Adrenal gland (tissue), 12 donors: ENCODE measurements around the gene ITGA3. TPM values are rescaled to one million over a fixed set of nuclear protein-coding genes. Genes with fewer than 3 reads are reported as not detected.

Source experiments
- DNase-seq, 7 donors: peaks; one replicate each; pipeline ENCODE4 v3.0.0-alpha.2; 2019 to 2020
- H3K27ac ChIP-seq, 5 donors: fragments of 200-600 bp; sonication (generic) in 4 of 5; 1 replicate in 3 of 5; 2 replicates in 2 of 5; pipeline versions ENCODE4 v1.5.1 to v1.8.0; 2016 to 2020; ENCODE audit warnings: mild to moderate bottlenecking in 1 of 5
- H3K27me3 ChIP-seq: fragments of 200-600 bp; 2 replicates; pipeline ENCODE4 v1.8.0; 2021
- H3K36me3 ChIP-seq, 2 donors: fragments of 200-600 bp; replicated peaks in 1 of 2; 1 replicate in 1 of 2; 2 replicates in 1 of 2; pipeline versions ENCODE4 v1.5.1 to v1.8.0; 2018 to 2022
- H3K4me1 ChIP-seq, 2 donors: fragments of 200-600 bp; replicated peaks in 1 of 2; 1 replicate in 1 of 2; 2 replicates in 1 of 2; pipeline versions ENCODE4 v1.5.1 to v1.8.0; 2018 to 2021
- H3K4me3 ChIP-seq, 4 donors: fragments of 200-600 bp; sonication (generic) in 3 of 4; one replicate each; pipeline ENCODE4 v1.5.1; 2016 to 2018
- H3K9me3 ChIP-seq, 3 donors: fragments of 200-600 bp; sonication (generic) in 1 of 3; replicated peaks in 1 of 3; 1 replicate in 2 of 3; 2 replicates in 1 of 3; pipeline versions ENCODE4 v1.5.1 to v1.8.0; 2016 to 2021
- POLR2A ChIP-seq, 2 donors: fragments of 450-650 bp; IDR thresholded peaks; one replicate each; pipeline ENCODE4 v1.6.1; 2017; ENCODE audit warnings: antibody characterized with exemption in 2 of 2, mild to moderate bottlenecking in 2 of 2, moderate library complexity in 1 of 2
- WGBS, 4 donors: extraction: QIAGEN DNeasy Blood & Tissue Kit in 2 of 4; methylation state at CpG; one replicate each; pipeline versions ENCODE4 v1.1.5 to v1.1.7; 2013 to 2017; 5-methylcytosine and 5-hydroxymethylcytosine counted together
- intact Hi-C, 2 donors: fragments of 100-400 bp; cut with DNase I; formaldehyde crosslinking; loops; one replicate each; pipeline versions ENCODE4 v1.14.1 to v1.15.0; 2022 to 2023
- polyA plus RNA-seq, 3 donors: library from polyadenylated mRNA; stranded (reverse); fragments of 200-250 nt in 2 of 3; fragments of 350-450 nt in 1 of 3; fragmentation: Illumina TruSeq in 1 of 3; extraction: RNeasy Lipid Tissue Mini Kit (QIAGEN cat#74804) in 1 of 3; gene quantifications; one replicate each; pipeline ENCODE4 v1.2.3, GENCODE V29; 2013 to 2014
- total RNA-seq, 9 donors: library from RNA; depleted of rRNA in 4 of 9; stranded (reverse); fragments of >200 nt in 4 of 9; fragments of 120-200 nt in 1 of 9; fragmentation: NEBNext Ultra II Directional in 1 of 9; extraction: Animal tissue kit (Norgen Biotek cat#: 25700) in 1 of 9; gene quantifications; one replicate each; pipeline versions ENCODE4 v1.1.0 to v1.2.4, GENCODE V29; 2013 to 2023
- TF ChIP-seq, protein P1 (sequence below), 6 experiments: fragments of 450-650 bp in 4 of 6; fragments of 200-600 bp in 2 of 6; sonication (generic) in 1 of 6; IDR thresholded peaks; 1 replicate in 5 of 6; 2 replicates in 1 of 6; pipeline versions ENCODE4 v1.5.1 to v1.8.0; 2016 to 2021; ENCODE audit warnings: antibody characterized with exemption in 6 of 6, mild to moderate bottlenecking in 2 of 6, moderate library complexity in 1 of 6
- donor health status: healthy with polysubstance abuse.
- donor health status: Bipolar disorder and iron deficiency.
- donor health status: DM: yes; HTN: yes; CAD: no.
- donor health status: DM: no; HTN: no; CAD: no.
- donor health status: DM: no; HTN: no; CAD: no.
- donor health status: DM: yes; HTN: yes; CAD: no.

The ITGA3 gene
- total and polyA plus RNA-seq, 12 donors, result 20.9 to 206 (median 131) TPM

DNA sequence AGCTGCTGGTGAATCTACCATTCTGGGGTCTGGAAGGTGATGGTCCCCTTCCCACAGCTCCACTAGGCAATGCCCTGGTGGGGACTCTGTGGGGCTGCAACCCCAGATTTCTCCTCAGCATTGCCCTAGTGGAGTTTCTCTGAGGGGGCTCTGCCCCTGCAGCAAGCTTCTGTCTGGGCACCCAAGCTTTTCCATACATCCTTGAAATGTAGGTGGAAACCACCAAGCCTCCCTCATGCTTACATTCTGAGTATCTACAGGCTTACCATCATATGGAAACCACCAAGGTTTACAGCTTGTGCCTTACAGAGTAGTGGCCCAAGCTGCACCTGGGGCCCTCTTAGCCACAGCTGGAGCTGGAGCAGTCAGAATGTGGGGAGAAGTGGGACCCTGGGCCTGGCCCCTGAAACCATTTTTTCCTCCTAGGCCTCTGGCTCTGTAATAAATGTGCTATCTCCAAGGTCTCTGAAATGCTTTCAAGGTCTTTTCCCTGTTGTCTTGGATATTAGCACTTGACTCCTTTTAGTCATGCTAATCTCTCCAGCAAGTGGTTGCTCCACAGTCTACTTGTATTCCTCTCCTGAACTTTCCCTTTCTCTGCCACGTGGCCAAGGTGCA lies 41.3 kb upstream of the ITGA3 start:
- intact Hi-C loops, result no loop called here
- Histone ChIP-seq H3K27ac (no peak overlapping the region), H3K4me1 (no peaks in the 10 kb centered on the region), H3K4me3 (no peak overlapping the region), H3K9me3 (no peaks in the 10 kb centered on the region), H3K27me3 (no peaks in the 10 kb centered on the region), H3K36me3 (no peaks in the 10 kb centered on the region)
- 45 to 70% (median 56%) methylated on average over 1 of the region's 1 CpG for WGBS, 4 donors
- TF ChIP-seq POLR2A (IDR thresholded peaks at IDR 0.05), result no peak
- TF ChIP-seq, protein P1, sequence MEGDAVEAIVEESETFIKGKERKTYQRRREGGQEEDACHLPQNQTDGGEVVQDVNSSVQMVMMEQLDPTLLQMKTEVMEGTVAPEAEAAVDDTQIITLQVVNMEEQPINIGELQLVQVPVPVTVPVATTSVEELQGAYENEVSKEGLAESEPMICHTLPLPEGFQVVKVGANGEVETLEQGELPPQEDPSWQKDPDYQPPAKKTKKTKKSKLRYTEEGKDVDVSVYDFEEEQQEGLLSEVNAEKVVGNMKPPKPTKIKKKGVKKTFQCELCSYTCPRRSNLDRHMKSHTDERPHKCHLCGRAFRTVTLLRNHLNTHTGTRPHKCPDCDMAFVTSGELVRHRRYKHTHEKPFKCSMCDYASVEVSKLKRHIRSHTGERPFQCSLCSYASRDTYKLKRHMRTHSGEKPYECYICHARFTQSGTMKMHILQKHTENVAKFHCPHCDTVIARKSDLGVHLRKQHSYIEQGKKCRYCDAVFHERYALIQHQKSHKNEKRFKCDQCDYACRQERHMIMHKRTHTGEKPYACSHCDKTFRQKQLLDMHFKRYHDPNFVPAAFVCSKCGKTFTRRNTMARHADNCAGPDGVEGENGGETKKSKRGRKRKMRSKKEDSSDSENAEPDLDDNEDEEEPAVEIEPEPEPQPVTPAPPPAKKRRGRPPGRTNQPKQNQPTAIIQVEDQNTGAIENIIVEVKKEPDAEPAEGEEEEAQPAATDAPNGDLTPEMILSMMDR (IDR thresholded peaks at IDR 0.05), result no peak
- DNase-seq, result no peak

DNA sequence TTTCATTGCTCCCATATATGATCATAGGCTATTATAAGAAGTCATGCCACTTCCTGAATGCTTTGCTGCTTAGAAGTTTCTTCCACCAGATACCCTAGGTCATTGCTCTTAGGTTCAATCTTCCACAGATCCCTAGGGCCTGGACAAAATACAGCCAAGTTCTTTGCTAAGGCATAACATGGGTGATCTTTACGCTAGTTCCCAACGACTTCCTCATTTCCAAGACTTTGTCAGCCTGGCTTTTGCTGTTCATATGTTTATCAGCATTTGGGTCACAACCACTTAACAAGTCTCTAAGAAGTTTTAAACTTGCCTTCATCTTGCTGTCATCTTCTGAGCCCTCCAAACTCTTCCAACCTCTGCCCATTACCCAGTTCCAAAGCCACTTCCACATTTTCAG lies 40.8 kb upstream of the ITGA3 start:
- TF ChIP-seq POLR2A (IDR thresholded peaks at IDR 0.05), result no peak
- TF ChIP-seq, protein P1 (IDR thresholded peaks at IDR 0.05), result no peak
- H3K36me3 ChIP-seq, result no peaks in the 10 kb centered on the region
- H3K4me3 ChIP-seq, result no peak overlapping the region
- intact Hi-C loops, result no loop called here
- H3K4me1 ChIP-seq, result no peaks in the 10 kb centered on the region
- no peaks in the 10 kb centered on the region for H3K9me3 ChIP-seq
- DNase-seq, result no peak
- H3K27me3 ChIP-seq, result no peaks in the 10 kb centered on the region
- WGBS, 4 donors, result 84 to 93% (median 90%) methylated on average over 2 of the region's 2 CpGs
- H3K27ac ChIP-seq, result no peak overlapping the region

DNA sequence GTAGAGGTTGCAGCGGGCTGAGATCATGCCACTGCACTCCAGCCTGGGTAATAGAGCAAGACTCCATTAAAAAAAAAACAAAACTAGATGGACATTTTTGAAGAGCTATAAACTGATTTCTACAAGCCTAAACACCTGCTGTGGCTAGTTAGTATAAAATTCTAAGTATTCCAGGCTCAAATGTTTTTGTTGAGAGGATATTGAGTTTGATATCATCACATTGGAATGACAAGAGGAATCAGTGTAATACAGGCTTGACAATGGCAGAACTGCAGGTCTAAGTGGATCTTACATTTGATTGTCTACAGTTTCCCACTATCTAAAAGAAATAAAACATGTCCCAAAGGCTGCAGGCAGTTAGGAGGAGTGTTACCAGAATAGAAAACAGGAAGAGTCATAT lies 37.0 kb upstream of the ITGA3 start:
- TF ChIP-seq, protein P1 (IDR thresholded peaks at IDR 0.05), result no peak
- no peak for TF ChIP-seq POLR2A (IDR thresholded peaks at IDR 0.05)
- intact Hi-C loops, result no loop called here
- Histone ChIP-seq H3K27me3 (no peaks in the 10 kb centered on the region), H3K36me3 (no peaks in the 10 kb centered on the region), H3K4me3 (no peak overlapping the region), H3K27ac (no peak overlapping the region), H3K4me1 (no peaks in the 10 kb centered on the region), H3K9me3 (no peaks in the 10 kb centered on the region)
- 89 to 100% (median 97%) methylated on average over 1 of the region's 1 CpG for WGBS, 4 donors
- DNase-seq, result no peak

DNA sequence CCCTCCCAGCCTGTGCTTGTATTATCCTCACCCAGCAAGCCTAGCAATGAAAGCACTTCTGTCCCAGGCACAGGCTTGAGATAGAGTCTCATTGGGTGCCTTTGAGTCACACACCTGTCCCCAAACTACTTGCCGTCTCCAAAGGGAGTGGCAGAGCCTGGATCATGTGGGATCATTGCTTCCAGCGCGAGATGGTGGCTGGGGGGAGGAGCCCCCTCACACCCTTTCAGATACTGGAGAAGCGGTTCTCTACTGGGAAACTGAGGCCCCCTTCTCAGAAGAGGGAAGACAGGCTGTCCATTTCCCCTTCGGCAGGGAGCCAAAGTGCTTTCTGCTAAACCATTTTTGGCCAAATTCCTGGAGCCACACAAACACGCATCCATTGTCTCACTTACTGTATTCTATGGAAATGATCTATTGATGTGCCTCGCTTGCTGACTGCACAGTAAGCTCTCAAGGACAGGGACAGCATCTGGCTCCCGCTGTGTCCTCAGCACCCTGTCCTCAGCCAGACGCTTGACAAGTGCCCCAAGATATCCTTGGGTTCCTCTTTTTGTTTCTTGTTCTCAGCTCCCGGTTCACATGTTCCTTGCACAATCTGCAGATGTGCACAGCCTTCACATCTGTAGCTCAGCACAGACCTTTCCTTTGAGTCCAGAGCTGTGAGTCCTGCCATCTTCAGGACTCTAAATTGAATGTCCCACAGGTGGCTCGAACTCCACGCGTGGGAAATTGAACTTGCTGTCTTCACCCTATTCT lies 34.9 kb upstream of the ITGA3 start:
- Histone ChIP-seq H3K27me3 (no peaks in the 10 kb centered on the region), H3K4me3 (no peak overlapping the region), H3K9me3 (no peaks in the 10 kb centered on the region), H3K36me3 (no peaks in the 10 kb centered on the region), H3K4me1 (no peaks in the 10 kb centered on the region), H3K27ac (no peak overlapping the region)
- TF ChIP-seq, protein P1 (IDR thresholded peaks at IDR 0.05), result no peak
- no peak for TF ChIP-seq POLR2A (IDR thresholded peaks at IDR 0.05)
- DNase-seq, result peak in 1 of 7 donors; percentile 41
- intact Hi-C loops, result no loop called here
- 46 to 59% (median 50%) methylated on average over 9 to 13 of the region's 13 CpGs for WGBS, 4 donors
